IMR-90 (cell line): ENCODE measurements around the gene ACTMAP. TPM values are rescaled to one million over a fixed set of nuclear protein-coding genes. Genes with fewer than 3 reads are reported as not detected.
A peak's percentile ranks its signal among the peaks of the same experiment; 100 is the strongest.

ENCODE experiments used
- ATAC-seq: fragments of 200-7000 bp; cut with Tn5 transposase; 2 replicates; pipeline ENCODE4 v1.9.1; 2020; ENCODE audit warnings: low read depth, mild to moderate bottlenecking, moderate library complexity
- BruUV-seq: library from RNA; stranded (reverse); fragments of 400-500 nt; replicated peaks from 2 replicates; lab custom pipeline; 2021; lab: Mats Ljungman, UMichigan
- CTCF ChIA-PET: fragments of 300-600 bp; formaldehyde crosslinking; extraction: SDS; loops from one replicate; lab custom pipeline; 2021; ENCODE audit warnings: antibody characterized with exemption; lab: Yijun Ruan, JAX
- POLR2A ChIA-PET: fragments of 300-600 bp; sonication (Branson Sonifier 250); formaldehyde crosslinking; loops from one replicate; lab custom pipeline; 2022; ENCODE audit warnings: antibody characterized with exemption; ENCODE audit not compliant: unreplicated experiment; lab: Charles Lee
- DNase-seq: peaks from one replicate; pipeline ENCODE4 v3.0.0; 2013
- H2AFZ ChIP-seq: replicated peaks from 2 replicates; pipeline ENCODE3; 2013; ENCODE audit warnings: low read length, mild to moderate bottlenecking; ENCODE audit not compliant: poor library complexity
- H2AK5ac ChIP-seq: 2 replicates; pipeline ENCODE4 v1.6.1; 2013; ENCODE audit warnings: low read depth, low read length, inconsistent platforms
- H2AK9ac ChIP-seq: replicated peaks from 2 replicates; pipeline ENCODE3; 2013; ENCODE audit warnings: mild to moderate bottlenecking, low read depth, low read length, moderate library complexity; ENCODE audit not compliant: poor library complexity
- H2BK120ac ChIP-seq: 2 replicates; pipeline ENCODE4 v1.6.1; 2013; ENCODE audit warnings: low read depth, low read length, inconsistent platforms
- H2BK15ac ChIP-seq: 3 replicates; pipeline ENCODE4 v1.6.1; 2013; ENCODE audit warnings: low read depth, low read length, inconsistent platforms
- H2BK20ac ChIP-seq: 2 replicates; pipeline ENCODE4 v1.6.1; 2013; ENCODE audit warnings: low read depth, mild to moderate bottlenecking, inconsistent platforms, low read length, moderate library complexity
- H2BK5ac ChIP-seq: 2 replicates; pipeline ENCODE4 v1.6.1; 2013; ENCODE audit warnings: mild to moderate bottlenecking, low read depth, low read length, inconsistent platforms; ENCODE audit not compliant: poor library complexity, severe bottlenecking
- H3K14ac ChIP-seq: replicated peaks from 2 replicates; pipeline ENCODE4 v1.6.1; 2013; ENCODE audit warnings: low read depth, low read length, inconsistent platforms
- H3K18ac ChIP-seq: 2 replicates; pipeline ENCODE4 v1.6.1; 2013; ENCODE audit warnings: low read depth, low read length, control low read depth
- H3K23ac ChIP-seq: 2 replicates; pipeline ENCODE4 v1.6.1; 2013; ENCODE audit warnings: low read depth, low read length, inconsistent platforms
- H3K27ac ChIP-seq: 2 replicates; pipeline ENCODE4 v1.5.1; 2013; ENCODE audit warnings: mild to moderate bottlenecking, control low read depth, low read length; ENCODE audit not compliant: insufficient read depth
- H3K27me3 ChIP-seq: 2 replicates; pipeline ENCODE4 v1.6.1; 2013; ENCODE audit warnings: low read length; ENCODE audit not compliant: control insufficient read depth, insufficient read depth
- H3K36me3 ChIP-seq: 2 replicates; pipeline ENCODE4 v1.6.1; 2013; ENCODE audit warnings: low read length, mixed read lengths; ENCODE audit not compliant: control insufficient read depth, insufficient read depth
- H3K4ac ChIP-seq: 2 replicates; pipeline ENCODE4 v1.6.1; 2013; ENCODE audit warnings: low read depth, low read length, inconsistent platforms
- H3K4me1 ChIP-seq: 2 replicates; pipeline ENCODE4 v1.6.1; 2013; ENCODE audit warnings: low read length, mixed read lengths; ENCODE audit not compliant: control insufficient read depth, insufficient read depth
- H3K4me2 ChIP-seq: 2 replicates; pipeline ENCODE4 v1.6.1; 2013; ENCODE audit warnings: low read depth, mild to moderate bottlenecking, control low read depth, low read length, moderate library complexity
- H3K4me3 ChIP-seq: 2 replicates; pipeline ENCODE4 v1.5.1; 2013; ENCODE audit warnings: low read depth, mild to moderate bottlenecking, control low read depth, low read length, moderate library complexity; ENCODE audit not compliant: insufficient read depth
- H3K56ac ChIP-seq: 2 replicates; pipeline ENCODE4 v1.6.1; 2013; ENCODE audit warnings: low read length, inconsistent platforms; ENCODE audit not compliant: insufficient read depth; ENCODE audit errors: extremely low read depth
- H3K79me1 ChIP-seq, 2 experiments: 2 replicates each; pipeline ENCODE4 v1.6.1; 2013; ENCODE audit warnings: low read length in 2 of 2, inconsistent platforms in 1 of 2, low read depth in 1 of 2
- H3K9ac ChIP-seq: 2 replicates; pipeline ENCODE4 v1.6.1; 2013; ENCODE audit warnings: low read depth, low read length, control low read depth
- H3K9me1 ChIP-seq: 2 replicates; pipeline ENCODE4 v1.6.1; 2013; ENCODE audit warnings: low read length, inconsistent platforms; ENCODE audit not compliant: insufficient read depth
- H3K9me3 ChIP-seq: 2 replicates; pipeline ENCODE4 v1.6.1; 2013; ENCODE audit warnings: low read length; ENCODE audit not compliant: control insufficient read depth, insufficient read depth
- H4K20me1 ChIP-seq: 2 replicates; pipeline ENCODE4 v1.6.1; 2013; ENCODE audit warnings: low read length, inconsistent platforms; ENCODE audit not compliant: insufficient read depth
- H4K5ac ChIP-seq: 2 replicates; pipeline ENCODE4 v1.6.1; 2013; ENCODE audit warnings: mild to moderate bottlenecking, low read depth, low read length, control low read depth
- H4K8ac ChIP-seq, 2 experiments: 2 replicates each; pipeline ENCODE4 v1.6.1; 2013; ENCODE audit warnings: low read depth in 2 of 2, low read length in 2 of 2, control low read depth in 1 of 2, inconsistent platforms in 1 of 2
- H4K91ac ChIP-seq: 2 replicates; pipeline ENCODE4 v1.6.1; 2013; ENCODE audit warnings: low read depth, low read length, inconsistent platforms; ENCODE audit not compliant: insufficient read depth
- BHLHE40 ChIP-seq: fragments of 150-350 bp; IDR thresholded peaks from 2 replicates; pipeline ENCODE4 v1.6.1; 2016; ENCODE audit warnings: mild to moderate bottlenecking, low read depth, low read length
- CEBPB ChIP-seq: IDR thresholded peaks from 2 replicates; pipeline ENCODE4 v1.6.1; 2012; ENCODE audit warnings: low read depth, low read length, improper control_type of control experiment
- CHD1 ChIP-seq: IDR thresholded peaks from 2 replicates; pipeline ENCODE4 v1.6.1; 2012; ENCODE audit warnings: low read depth, low read length, improper control_type of control experiment
- MAFK ChIP-seq: IDR thresholded peaks from 2 replicates; pipeline ENCODE4 v1.6.1; 2012; ENCODE audit warnings: low read depth, low read length, improper control_type of control experiment
- MAZ ChIP-seq: IDR thresholded peaks from 2 replicates; pipeline ENCODE4 v1.6.1; 2012; ENCODE audit warnings: low read depth, mild to moderate bottlenecking, low read length, improper control_type of control experiment, moderate library complexity, borderline replicate concordance
- MXI1 ChIP-seq: IDR thresholded peaks from 2 replicates; pipeline ENCODE4 v1.6.1; 2012; ENCODE audit warnings: low read depth, mild to moderate bottlenecking, low read length, moderate library complexity, borderline replicate concordance
- POLR2A ChIP-seq: IDR thresholded peaks from 2 replicates; pipeline ENCODE4 v1.6.1; 2012; ENCODE audit warnings: mild to moderate bottlenecking, low read depth, low read length
- SMC3 ChIP-seq: fragments of 150-350 bp; IDR thresholded peaks from 2 replicates; pipeline ENCODE4 v1.6.1; 2016; ENCODE audit warnings: low read depth, mild to moderate bottlenecking, antibody characterized with exemption, low read length, moderate library complexity
- WGBS, 2 experiments: methylation state at CpG; one replicate each; pipeline versions ENCODE4 v1.1.5 to v1.1.7; 2013; ENCODE audit warnings: missing lambda C conversion rate in 2 of 2; ENCODE audit not compliant: insufficient read length in 1 of 2; ENCODE audit errors: extremely low coverage in 2 of 2; 5-methylcytosine and 5-hydroxymethylcytosine counted together
- dilution Hi-C: fragments of 300-500 bp; cut with HindIII; formaldehyde crosslinking; loops from one replicate; pipeline ENCODE4 v1.14.3; 2018; ENCODE audit warnings: low sequenced_read_pairs; ENCODE audit not compliant: unreplicated experiment
- in situ Hi-C: fragments of 300-500 bp; cut with MboI; formaldehyde crosslinking; loops from 3 replicates; pipeline ENCODE4 v1.14.3; 2019; ENCODE audit warnings: low sequenced_read_pairs, inconsistent platforms, mixed read lengths
- intact Hi-C: fragments of 100-400 bp; cut with micrococcal nuclease; formaldehyde crosslinking; loops from 2 replicates; pipeline ENCODE4 v1.10.0; 2022
- polyA plus RNA-seq, 3 experiments: library from polyadenylated mRNA; depleted of rRNA; stranded (reverse); fragments of >200 nt; gene quantifications; 2 replicates each; pipeline ENCODE4 v1.2.3, GENCODE V29; 2012; ENCODE audit warnings: low replicate concordance in 1 of 3
- total RNA-seq: library from RNA; depleted of rRNA; stranded (reverse); fragments of >200 nt; gene quantifications from 2 replicates; pipeline ENCODE4 v1.2.3, GENCODE V29; 2012
- TF ChIP-seq, protein P1 (sequence below): conservative IDR thresholded peaks from 2 replicates; pipeline ENCODE4 v1.5.1; 2012; ENCODE audit warnings: mild to moderate bottlenecking, low read depth, low read length, improper control_type of control experiment

ACTMAP gene
- total and polyA plus RNA-seq, 2 of the 4 experiments (the other 2 are of a cell fraction): 0.54 to 5.4 TPM

- H3K79me1 ChIP-seq: peaks cover 19 to 34% of the 10 kb centered on the region in 2 experiments
- H3K9ac ChIP-seq: no peak overlapping the region
- no peak overlapping the region for H4K91ac ChIP-seq
- dilution Hi-C loops: no loop called here
- no peak for DNase-seq
- peak overlapping the region; percentile 97 for H2AK9ac ChIP-seq
- 89% methylated on average over 2 of the region's 14 CpGs; no CpG with 5 or more reads in 1 of the 2 experiments for WGBS, 2 experiments
- H2BK15ac ChIP-seq: no peak overlapping the region
- no peak for ATAC-seq
- ChIA-PET CTCF (no interaction called here), POLR2A (no interaction called here)
- intact Hi-C loops: no loop called here
- in situ Hi-C loops: no loop called here
- H3K56ac ChIP-seq: no peak overlapping the region
- no peak overlapping the region for H2BK5ac ChIP-seq
- no peak overlapping the region for H3K4me3 ChIP-seq
- H3K4me1 ChIP-seq: peaks cover 17% of the 10 kb centered on the region
- H3K9me1 ChIP-seq: peaks cover 25% of the 10 kb centered on the region
- no peak overlapping the region for H3K18ac ChIP-seq
- H3K27me3 ChIP-seq: no peaks in the 10 kb centered on the region
- BruUV-seq: no TSS peak
- no peak overlapping the region for H2BK120ac ChIP-seq
- no peak overlapping the region for H2AFZ ChIP-seq
- no peak overlapping the region for H3K23ac ChIP-seq
- H3K14ac ChIP-seq: no peak overlapping the region
- H3K4ac ChIP-seq: no peak overlapping the region
- H3K4me2 ChIP-seq: no peak overlapping the region
- no peak overlapping the region for H2BK20ac ChIP-seq
- H4K8ac ChIP-seq: no peak overlapping the region
- TF ChIP-seq BHLHE40 (no peak), MAZ (no peak), MXI1 (no peak), CHD1 (no peak), POLR2A (no peak), CEBPB (no peak), SMC3 (no peak), MAFK (no peak)
- TF ChIP-seq, protein P1, sequence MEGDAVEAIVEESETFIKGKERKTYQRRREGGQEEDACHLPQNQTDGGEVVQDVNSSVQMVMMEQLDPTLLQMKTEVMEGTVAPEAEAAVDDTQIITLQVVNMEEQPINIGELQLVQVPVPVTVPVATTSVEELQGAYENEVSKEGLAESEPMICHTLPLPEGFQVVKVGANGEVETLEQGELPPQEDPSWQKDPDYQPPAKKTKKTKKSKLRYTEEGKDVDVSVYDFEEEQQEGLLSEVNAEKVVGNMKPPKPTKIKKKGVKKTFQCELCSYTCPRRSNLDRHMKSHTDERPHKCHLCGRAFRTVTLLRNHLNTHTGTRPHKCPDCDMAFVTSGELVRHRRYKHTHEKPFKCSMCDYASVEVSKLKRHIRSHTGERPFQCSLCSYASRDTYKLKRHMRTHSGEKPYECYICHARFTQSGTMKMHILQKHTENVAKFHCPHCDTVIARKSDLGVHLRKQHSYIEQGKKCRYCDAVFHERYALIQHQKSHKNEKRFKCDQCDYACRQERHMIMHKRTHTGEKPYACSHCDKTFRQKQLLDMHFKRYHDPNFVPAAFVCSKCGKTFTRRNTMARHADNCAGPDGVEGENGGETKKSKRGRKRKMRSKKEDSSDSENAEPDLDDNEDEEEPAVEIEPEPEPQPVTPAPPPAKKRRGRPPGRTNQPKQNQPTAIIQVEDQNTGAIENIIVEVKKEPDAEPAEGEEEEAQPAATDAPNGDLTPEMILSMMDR: no peak
- no peak overlapping the region for H4K5ac ChIP-seq
- no peak overlapping the region for H3K27ac ChIP-seq
- peaks cover 23% of the 10 kb centered on the region for H4K20me1 ChIP-seq
- H3K9me3 ChIP-seq: no peaks in the 10 kb centered on the region
- H2AK5ac ChIP-seq: no peak overlapping the region
- H3K36me3 ChIP-seq: peaks cover 27% of the 10 kb centered on the region; the same call in 1 of the 2 replicates
These were observed 58.1 kb downstream of the ACTMAP start for GRCh38 chr19:40692212-40692551.
